Tibial nerve (tissue), 4 donors: ENCODE measurements around the gene CLIC5.

Experiments used
- CTCF ChIP-seq, 5 experiments: fragments of 200-600 bp in 3 of 5; fragments of 450-650 bp in 2 of 5; sonication (generic) in 3 of 5; IDR thresholded peaks; one replicate each; pipeline ENCODE4 v1.5.1; 2016 to 2019; ENCODE audit warnings: antibody characterized with exemption in 5 of 5, mild to moderate bottlenecking in 3 of 5, moderate library complexity in 2 of 5
- EP300 ChIP-seq, 2 donors: sonication (generic); formaldehyde crosslinking; IDR thresholded peaks; one replicate each; pipeline ENCODE4 v1.6.1; 2017; ENCODE audit warnings: antibody characterized with exemption in 2 of 2, mild to moderate bottlenecking in 1 of 2
- POLR2A ChIP-seq, 2 donors: fragments of 450-650 bp; IDR thresholded peaks; one replicate each; pipeline ENCODE4 v1.6.1; 2017; ENCODE audit warnings: antibody characterized with exemption in 2 of 2, mild to moderate bottlenecking in 2 of 2, moderate library complexity in 2 of 2

DNA sequence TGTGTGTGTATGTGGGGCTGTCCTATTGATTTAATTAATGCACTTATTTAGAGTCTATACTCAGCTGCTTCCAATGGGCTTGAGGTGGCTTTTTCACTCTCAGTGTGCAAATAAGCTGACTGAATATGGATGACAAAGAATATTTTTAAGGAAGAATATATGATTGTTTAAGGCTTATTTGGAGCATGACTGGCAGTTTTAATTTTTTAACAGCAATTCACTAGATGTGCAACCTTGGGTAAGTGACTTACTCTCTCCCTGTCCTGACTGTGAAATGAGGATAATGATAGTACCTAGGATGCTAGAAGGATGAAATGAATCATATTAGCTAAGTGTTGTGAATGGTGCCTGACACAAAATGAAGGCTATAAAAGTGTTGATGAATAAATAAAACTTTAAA lies 67.9 kb downstream of the CLIC5 start:
- TF ChIP-seq CTCF (IDR thresholded peaks at IDR 0.05): no peak
- no peak for TF ChIP-seq POLR2A (IDR thresholded peaks at IDR 0.05)
- no peak for TF ChIP-seq EP300 (IDR thresholded peaks at IDR 0.05)
